ENCODE measurements around the gene EPHA1. TPM values are rescaled to one million over a fixed set of nuclear protein-coding genes. Genes with fewer than 3 reads are reported as not detected.
A peak's percentile ranks its signal among the peaks of the same experiment; 100 is the strongest.

EPHA1 gene
- total RNA-seq, 3 donors from 2014 or later: 1.1 to 1.9 (median 1.5) TPM

- DNase-seq (no peak), ATAC-seq (no peak)
- H3K36me3 Mint-ChIP-seq (ENCODE audit: insufficient read depth): no peaks in the 10 kb centered on the region
- H3K4me1 Mint-ChIP-seq (ENCODE audit: low read depth): peaks cover 18% of the 10 kb centered on the region
- no peaks in the 10 kb centered on the region for H3K9me3 Mint-ChIP-seq
- no peak overlapping the region for H3K4me3 Mint-ChIP-seq
- no peaks in the 10 kb centered on the region for H3K27me3 Mint-ChIP-seq (ENCODE audit: low read depth)
Measured at GRCh38 chr7:143382791-143383641, 25.6 kb downstream of the EPHA1 start.

DNA sequence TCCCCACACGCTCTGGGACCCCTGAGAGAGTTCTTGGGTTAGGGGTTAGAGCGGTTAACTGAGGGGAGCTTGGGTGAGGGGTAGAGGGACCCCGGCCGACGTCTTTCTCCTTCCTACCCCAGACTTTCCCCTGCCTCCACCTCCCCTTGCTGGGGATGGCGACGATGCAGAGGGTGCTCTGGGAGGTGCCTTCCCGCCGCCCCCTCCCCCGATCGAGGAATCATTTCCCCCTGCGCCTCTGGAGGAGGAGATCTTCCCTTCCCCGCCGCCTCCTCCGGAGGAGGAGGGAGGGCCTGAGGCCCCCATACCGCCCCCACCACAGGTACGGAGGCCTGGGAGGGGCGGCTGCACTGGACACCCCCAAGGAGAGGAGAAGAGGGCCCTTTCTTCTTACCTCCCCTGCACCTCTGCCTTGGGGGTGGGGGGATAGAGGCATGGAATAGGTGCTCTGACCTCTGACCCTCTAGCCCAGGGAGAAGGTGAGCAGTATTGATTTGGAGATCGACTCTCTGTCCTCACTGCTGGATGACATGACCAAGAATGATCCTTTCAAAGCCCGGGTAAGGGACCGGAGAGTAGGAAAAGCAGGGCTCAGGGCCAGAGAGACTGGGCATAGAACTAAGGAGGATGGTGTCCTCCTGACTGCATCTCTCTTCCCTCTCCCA is 26.4 kb downstream of the EPHA1 start:
- DNase-seq: no peak
- Mint-ChIP-seq H3K27me3 (ENCODE audit: low read depth) (no peaks in the 10 kb centered on the region), H3K4me1 (ENCODE audit: low read depth) (peaks cover 21% of the 10 kb centered on the region), H3K4me3 (no peak overlapping the region), H3K9me3 (no peaks in the 10 kb centered on the region), H3K36me3 (ENCODE audit: insufficient read depth) (no peaks in the 10 kb centered on the region)
- no peak for ATAC-seq

DNA sequence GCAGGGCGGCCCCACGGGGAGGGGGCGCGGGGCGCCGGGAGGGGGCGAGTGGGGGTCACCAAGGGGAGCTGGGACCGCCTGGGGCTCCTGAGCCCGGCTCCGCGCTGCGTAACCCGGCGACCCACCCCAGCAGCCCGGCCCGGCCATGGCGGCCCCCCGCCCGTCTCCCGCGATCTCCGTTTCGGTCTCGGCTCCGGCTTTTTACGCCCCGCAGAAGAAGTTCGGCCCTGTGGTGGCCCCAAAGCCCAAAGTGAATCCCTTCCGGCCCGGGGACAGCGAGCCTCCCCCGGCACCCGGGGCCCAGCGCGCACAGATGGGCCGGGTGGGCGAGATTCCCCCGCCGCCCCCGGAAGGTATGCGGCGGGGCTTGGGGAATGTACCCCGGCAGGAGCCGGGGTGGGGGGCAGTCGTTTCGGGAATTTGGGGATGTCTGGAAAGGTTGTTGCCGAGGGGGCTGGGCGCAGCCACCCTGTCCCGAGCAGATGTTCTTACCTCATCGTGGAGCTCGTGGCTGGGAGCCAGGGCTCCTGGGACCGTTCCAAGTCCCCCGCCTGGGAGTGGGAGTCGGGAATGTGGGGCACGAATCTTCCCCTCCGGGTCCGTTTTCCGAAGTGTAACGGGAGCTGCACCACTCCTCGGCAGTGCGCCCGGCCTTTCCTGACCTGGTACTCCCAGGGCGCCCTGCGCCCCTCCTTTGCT is 27.1 kb downstream of the EPHA1 start:
- peak; percentile 4 to 6 for ATAC-seq
- no peaks in the 10 kb centered on the region for H3K36me3 Mint-ChIP-seq (ENCODE audit: insufficient read depth)

DNA sequence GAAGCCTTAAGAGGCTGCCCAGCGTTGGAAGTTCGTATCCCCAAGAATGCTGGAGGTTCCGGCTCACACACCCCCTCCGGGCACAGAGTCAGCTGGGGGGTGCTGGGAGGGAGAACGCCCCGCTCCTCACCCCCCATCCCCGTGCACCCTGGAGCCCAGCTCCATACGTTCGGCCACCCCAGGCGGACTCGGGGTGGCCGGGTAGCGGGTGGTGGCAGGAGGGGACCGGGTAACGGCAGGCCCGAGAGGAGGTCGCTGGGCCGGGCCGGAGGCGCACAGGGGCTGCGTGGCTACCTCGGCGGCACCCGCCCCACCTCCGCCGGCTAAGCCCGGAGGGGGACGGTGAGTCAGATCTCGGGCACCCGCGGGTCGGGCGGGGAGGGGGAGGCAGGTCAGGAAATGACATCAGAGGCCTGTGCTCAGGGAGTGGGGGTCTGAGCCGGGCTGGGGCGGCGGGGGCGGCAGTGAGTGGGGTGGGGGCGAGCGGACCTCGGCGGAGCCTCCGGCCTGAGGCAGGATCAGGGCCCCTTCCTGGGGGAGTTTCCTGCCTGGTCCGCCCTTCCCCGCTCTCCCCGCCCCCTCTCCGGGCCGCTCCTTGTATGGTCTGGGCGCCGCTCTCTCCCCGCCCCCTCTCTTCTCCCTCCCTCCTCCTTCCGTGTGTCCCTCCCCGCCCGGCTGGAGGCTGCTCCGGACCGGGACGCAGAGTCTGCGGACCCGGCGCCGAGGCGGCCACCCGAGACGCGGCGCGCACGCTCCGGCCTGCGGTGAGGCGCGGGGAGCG is 27.8 kb downstream of the EPHA1 start, which contains the start of gene ZYX:
Gene ZYX (plus strand): TSS at position 700 of the 781 bp plus-strand sequence. CDS start 227 bp downstream, outside the sequence.
- no peaks in the 10 kb centered on the region for H3K27me3 Mint-ChIP-seq (ENCODE audit: low read depth)
- peak; percentile 81 to 82 for ATAC-seq
- peak; percentile 85 for DNase-seq
- no peaks in the 10 kb centered on the region for H3K9me3 Mint-ChIP-seq
- H3K36me3 Mint-ChIP-seq (ENCODE audit: insufficient read depth): no peaks in the 10 kb centered on the region
- peak within 1 kb of the TSS; percentile 90 for H3K4me3 Mint-ChIP-seq
- H3K4me1 Mint-ChIP-seq (ENCODE audit: low read depth): peaks cover 34% of the 10 kb centered on the region

More for the DNA sequence above, 27.1 kb downstream of the EPHA1 start:
- H3K9me3 Mint-ChIP-seq: no peaks in the 10 kb centered on the region
- H3K4me3 Mint-ChIP-seq: no peak overlapping the region
- H3K27me3 Mint-ChIP-seq (ENCODE audit: low read depth): no peaks in the 10 kb centered on the region
- no peak for DNase-seq
- H3K4me1 Mint-ChIP-seq (ENCODE audit: low read depth): peaks cover 26% of the 10 kb centered on the region

- no peaks in the 10 kb centered on the region for H3K36me3 Mint-ChIP-seq (ENCODE audit: insufficient read depth)
- H3K9me3 Mint-ChIP-seq: no peaks in the 10 kb centered on the region
- peak overlapping the region; percentile 90 for H3K4me3 Mint-ChIP-seq
- ATAC-seq: peak; percentile 55 to 59
- DNase-seq: peak; percentile 88
- peaks cover 39% of the 10 kb centered on the region for H3K4me1 Mint-ChIP-seq (ENCODE audit: low read depth)
- no peaks in the 10 kb centered on the region for H3K27me3 Mint-ChIP-seq (ENCODE audit: low read depth)
Measured at GRCh38 chr7:143380260-143380645, 28.4 kb downstream of the EPHA1 start.

- no peaks in the 10 kb centered on the region for H3K27me3 Mint-ChIP-seq (ENCODE audit: low read depth)
- DNase-seq (no peak), ATAC-seq (no peak)
- peak overlapping the region; percentile 90 for H3K4me3 Mint-ChIP-seq
- no peaks in the 10 kb centered on the region for H3K9me3 Mint-ChIP-seq
- peaks cover 45% of the 10 kb centered on the region for H3K4me1 Mint-ChIP-seq (ENCODE audit: low read depth)
- H3K36me3 Mint-ChIP-seq (ENCODE audit: insufficient read depth): no peaks in the 10 kb centered on the region
Measured at GRCh38 chr7:143379611-143380259, 28.9 kb downstream of the EPHA1 start.

- H3K9me3 Mint-ChIP-seq: no peaks in the 10 kb centered on the region
- no peak overlapping the region for H3K4me3 Mint-ChIP-seq
- ATAC-seq (no peak), DNase-seq (no peak)
- no peaks in the 10 kb centered on the region for H3K27me3 Mint-ChIP-seq (ENCODE audit: low read depth)
- no peaks in the 10 kb centered on the region for H3K36me3 Mint-ChIP-seq (ENCODE audit: insufficient read depth)
- peaks cover 70% of the 10 kb centered on the region for H3K4me1 Mint-ChIP-seq (ENCODE audit: low read depth)
Measured at GRCh38 chr7:143376396-143376795, 32.3 kb downstream of the EPHA1 start.

DNA sequence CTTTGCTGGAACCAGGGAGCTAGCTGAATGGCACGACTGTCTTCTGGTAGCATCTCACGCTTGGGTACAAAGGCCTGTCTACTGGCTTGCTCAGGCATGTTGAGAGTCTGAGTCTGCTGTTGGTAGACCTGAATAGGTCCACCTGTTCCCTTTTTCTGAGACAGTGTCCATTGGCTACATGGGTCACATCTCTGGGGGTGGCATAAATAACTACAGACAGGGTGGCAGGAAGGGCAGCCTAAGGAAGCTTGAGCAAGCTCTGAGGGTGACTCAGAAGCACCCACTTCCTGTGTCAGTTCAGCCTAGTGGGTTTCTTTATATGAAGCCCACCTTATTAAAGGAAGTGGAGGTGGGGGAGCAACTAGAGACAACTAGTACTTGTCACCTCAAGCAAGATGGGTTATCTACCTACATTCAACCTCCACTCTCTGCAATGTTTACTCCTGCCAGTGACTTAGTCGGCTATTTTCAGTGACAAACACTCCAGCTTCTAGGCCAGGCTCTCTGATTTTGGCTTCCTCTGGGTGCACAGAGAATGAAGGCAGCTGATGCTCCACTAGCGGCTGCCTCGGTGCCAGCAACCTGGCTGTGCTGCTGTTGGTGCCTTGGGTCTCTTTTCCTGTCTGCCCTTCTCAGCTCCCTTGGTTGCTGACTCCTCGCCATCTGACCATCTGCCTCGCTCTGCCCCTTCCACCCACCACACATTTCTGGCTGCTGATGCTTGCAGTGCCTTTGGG is 33.2 kb downstream of the EPHA1 start:
- DNase-seq (peak; percentile 26), ATAC-seq (peak; percentile 58 to 65)
- Mint-ChIP-seq H3K4me1 (ENCODE audit: low read depth) (peaks cover 73% of the 10 kb centered on the region), H3K4me3 (peak overlapping the region; percentile 35), H3K9me3 (no peaks in the 10 kb centered on the region), H3K36me3 (ENCODE audit: insufficient read depth) (no peaks in the 10 kb centered on the region), H3K27me3 (ENCODE audit: low read depth) (no peaks in the 10 kb centered on the region)

GRCh38 chr7:143374561-143374960 is 34.1 kb downstream of the EPHA1 start:
- H3K36me3 Mint-ChIP-seq (ENCODE audit: insufficient read depth): no peaks in the 10 kb centered on the region
- H3K4me3 Mint-ChIP-seq: no peak overlapping the region
- H3K4me1 Mint-ChIP-seq (ENCODE audit: low read depth): peaks cover 71% of the 10 kb centered on the region
- DNase-seq (no peak), ATAC-seq (no peak)
- no peaks in the 10 kb centered on the region for H3K27me3 Mint-ChIP-seq (ENCODE audit: low read depth)
- no peaks in the 10 kb centered on the region for H3K9me3 Mint-ChIP-seq

DNA sequence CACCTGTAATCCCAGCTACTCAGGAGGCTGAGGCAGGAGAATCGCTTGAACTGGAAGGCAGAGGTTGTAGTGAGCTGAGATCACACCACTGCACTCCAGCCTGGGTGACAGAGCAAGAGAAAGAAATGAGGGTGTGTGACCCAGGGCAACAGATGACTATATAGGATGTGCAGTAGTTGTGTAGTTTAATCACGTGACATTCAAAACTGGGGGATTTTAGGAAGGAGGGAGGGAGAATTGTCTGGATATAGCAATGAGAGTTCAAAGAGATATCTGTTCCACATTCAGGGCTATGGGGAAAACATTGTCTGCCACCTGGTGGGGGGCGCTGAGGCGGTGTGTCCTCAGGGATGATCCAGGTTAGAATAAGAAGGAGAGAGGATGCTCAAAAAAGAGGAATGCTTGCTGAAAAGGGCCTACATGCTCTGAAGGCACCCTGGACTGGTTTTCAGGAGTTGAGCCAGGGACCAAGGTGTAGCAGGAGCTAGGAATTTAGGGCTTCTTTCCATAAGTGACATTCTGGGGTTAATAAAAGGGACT is 35.3 kb downstream of the EPHA1 start:
- H3K4me1 Mint-ChIP-seq (ENCODE audit: low read depth): peaks cover 60% of the 10 kb centered on the region
- no peaks in the 10 kb centered on the region for H3K36me3 Mint-ChIP-seq (ENCODE audit: insufficient read depth)

GRCh38 chr7:143372070-143372469 is 36.6 kb downstream of the EPHA1 start:
- peak; percentile 42 to 60 for ATAC-seq
- H3K4me1 Mint-ChIP-seq (ENCODE audit: low read depth): peaks cover 53% of the 10 kb centered on the region

More for the DNA sequence above, 35.3 kb downstream of the EPHA1 start:
- Mint-ChIP-seq H3K27me3 (ENCODE audit: low read depth) (no peaks in the 10 kb centered on the region), H3K4me3 (no peak overlapping the region), H3K9me3 (no peaks in the 10 kb centered on the region)
- DNase-seq (no peak), ATAC-seq (no peak)

DNA sequence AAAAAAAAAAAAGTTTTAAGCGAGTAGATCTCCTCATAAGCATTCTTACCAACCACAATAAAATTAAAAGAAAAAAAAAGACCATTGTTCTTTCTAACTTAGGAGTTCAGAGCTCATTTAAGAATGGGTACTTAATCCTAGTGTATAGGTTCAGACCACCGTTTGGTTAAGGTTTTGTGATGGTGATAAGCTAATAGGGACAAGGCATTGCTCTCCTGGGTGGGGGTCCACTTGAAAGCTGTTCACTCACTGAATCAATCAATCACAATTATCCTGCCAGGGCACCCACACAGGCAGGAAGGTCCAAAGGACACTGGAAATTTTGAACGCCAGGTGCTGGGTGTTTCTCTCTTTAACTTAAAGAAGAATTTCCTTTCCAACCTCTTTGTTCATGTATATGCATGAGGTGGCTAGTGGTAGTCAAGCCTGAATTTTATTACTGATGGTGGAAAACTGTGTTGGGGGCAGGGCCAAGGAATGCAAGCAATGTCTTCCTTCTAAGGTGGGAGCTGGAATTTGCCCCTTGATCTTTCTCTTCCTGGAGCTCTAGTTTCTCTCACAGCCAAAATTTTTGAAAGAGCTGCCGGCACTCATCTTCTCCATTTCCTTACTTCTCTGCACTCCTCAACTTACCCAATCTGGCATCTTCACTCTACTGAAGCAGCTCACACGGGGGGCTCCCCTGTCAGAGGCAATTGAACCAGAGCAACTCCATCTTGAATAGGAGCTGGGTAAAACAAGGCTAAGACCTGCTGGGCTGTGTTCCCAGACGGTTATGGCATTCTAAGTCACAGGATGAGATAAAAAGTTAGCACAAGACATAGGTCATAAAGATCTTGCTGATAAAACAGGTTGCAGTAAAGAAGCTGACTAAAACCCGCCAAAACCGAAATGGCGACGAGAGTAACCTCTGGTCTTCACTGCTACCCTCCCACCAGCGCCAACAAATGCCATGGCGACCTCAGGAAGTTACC is 38.7 kb downstream of the EPHA1 start:
- ATAC-seq (no peak), DNase-seq (no peak)
- H3K4me1 Mint-ChIP-seq (ENCODE audit: low read depth): peaks cover 33% of the 10 kb centered on the region
- H3K4me3 Mint-ChIP-seq: no peak overlapping the region
- H3K27me3 Mint-ChIP-seq (ENCODE audit: low read depth): peaks cover 5% of the 10 kb centered on the region
- H3K36me3 Mint-ChIP-seq (ENCODE audit: insufficient read depth): no peaks in the 10 kb centered on the region
- no peaks in the 10 kb centered on the region for H3K9me3 Mint-ChIP-seq

More at GRCh38 chr7:143372070-143372469, 36.6 kb downstream of the EPHA1 start:
- DNase-seq: peak; percentile 40
- Mint-ChIP-seq H3K4me3 (no peak overlapping the region), H3K27me3 (ENCODE audit: low read depth) (no peaks in the 10 kb centered on the region), H3K36me3 (ENCODE audit: insufficient read depth) (no peaks in the 10 kb centered on the region), H3K9me3 (no peaks in the 10 kb centered on the region)
